HCT116 (cell line): Measurements from ENCODE around the gene PRG2.

ENCODE experiments used
- CEBPB ChIP-seq: IDR thresholded peaks from 2 replicates; pipeline ENCODE4 v1.6.1; 2012; ENCODE audit warnings: low read depth
- CTCF ChIP-seq, 3 experiments: fragments of 200-600 bp in 1 of 3; sonication (generic) in 1 of 3; IDR thresholded peaks in 2 of 3; conservative IDR thresholded peaks in 1 of 3; 2 replicates each; pipeline ENCODE4 v1.5.1; 2012 to 2017; ENCODE audit warnings: low read depth in 2 of 3, low read length in 2 of 3, antibody characterized with exemption in 1 of 3, borderline replicate concordance in 1 of 3, control low read depth in 1 of 3, mild to moderate bottlenecking in 1 of 3, mixed read lengths in 1 of 3, mixed run types in 1 of 3, moderate library complexity in 1 of 3; ENCODE audit not compliant: insufficient read depth in 1 of 3
- EGR1 ChIP-seq: IDR thresholded peaks from 2 replicates; pipeline ENCODE4 v1.6.1; 2012; ENCODE audit warnings: low read depth
- EZH2 ChIP-seq: fragments of 200-600 bp; sonication (generic); IDR thresholded peaks from 2 replicates; pipeline ENCODE4 v1.6.1; 2017; ENCODE audit warnings: antibody characterized with exemption, mixed run types
- JUND ChIP-seq: IDR thresholded peaks from 2 replicates; pipeline ENCODE4 v1.6.1; 2012
- MAX ChIP-seq: IDR thresholded peaks from 2 replicates; pipeline ENCODE4 v1.6.1; 2012
- POLR2A ChIP-seq: IDR thresholded peaks from 2 replicates; pipeline ENCODE4 v1.7.0; 2011; ENCODE audit warnings: borderline replicate concordance; ENCODE audit not compliant: insufficient read depth, insufficient read length; ENCODE audit errors: extremely low read depth
- POLR2AphosphoS5 ChIP-seq: IDR thresholded peaks from 2 replicates; pipeline ENCODE4 v1.6.1; 2011; ENCODE audit warnings: mild to moderate bottlenecking, low read depth, low read length, moderate library complexity
- RAD21 ChIP-seq: IDR thresholded peaks from 2 replicates; pipeline ENCODE4 v1.6.1; 2012; ENCODE audit warnings: low read depth, mild to moderate bottlenecking
- REST ChIP-seq: IDR thresholded peaks from 2 replicates; pipeline ENCODE4 v1.6.1; 2012; ENCODE audit warnings: low read depth
- SRF ChIP-seq: IDR thresholded peaks from 2 replicates; pipeline ENCODE4 v1.6.1; 2012; ENCODE audit warnings: low read depth
- ZBTB33 ChIP-seq: IDR thresholded peaks from 2 replicates; pipeline ENCODE4 v1.6.1; 2011; ENCODE audit warnings: mild to moderate bottlenecking, low read length, moderate library complexity; ENCODE audit not compliant: insufficient replicate concordance; ENCODE audit errors: extremely low read depth
- ZNF274 ChIP-seq: fragments of 200-500 bp; sonication (Bioruptor generic); IDR thresholded peaks from 2 replicates; pipeline ENCODE4 v1.6.1; 2014; ENCODE audit warnings: mild to moderate bottlenecking, low read depth, low read length, inconsistent platforms

- TF ChIP-seq CEBPB (no peak), RAD21 (no peak), EGR1 (no peak), POLR2AphosphoS5 (no peak; the same call in 1 of the 2 replicates), POLR2A (peak; percentile 9), CTCF (IDR thresholded peaks at IDR 0.05 in 2 of 3, conservative IDR thresholded peaks at IDR 0.05 in 1 of 3; ENCODE audit: borderline replicate concordance in 1 of 3, insufficient read depth in 1 of 3, low read depth in 2 of 3, low read length in 2 of 3) (no peak), JUND (no peak), EZH2 (no peak), MAX (0 out of 2 replicates have a peak, but pooled peaks have one; percentile 12), ZBTB33 (no peak), ZNF274 (no peak), REST (no peak), SRF (no peak)
Measured at GRCh38 chr11:57426929-57427726, 36.7 kb upstream of the PRG2 start, which contains the start of gene SLC43A3.
